HG03159 (cell line): Measurements from ENCODE around the gene CACNA1I.

Experiments
- ATAC-seq: cut with Tn5 transposase; IDR thresholded peaks from one replicate; pipeline ENCODE4 v1.9.1; 2021; ENCODE audit warnings: mild to moderate bottlenecking, moderate library complexity; ENCODE audit not compliant: unreplicated experiment

CACNA1I gene

GRCh38 chr22:39646398-39647063 is 76.0 kb downstream of the CACNA1I start:
- ATAC-seq, result no peak

GRCh38 chr22:39647836-39648629 is 77.5 kb downstream of the CACNA1I start:
- no peak for ATAC-seq

- ATAC-seq, result no peak
These were observed 78.0 kb downstream of the CACNA1I start for GRCh38 chr22:39648630-39648950.

GRCh38 chr22:39649500-39650089 is 79.0 kb downstream of the CACNA1I start:
- no peak for ATAC-seq

GRCh38 chr22:39651053-39651996 is 80.8 kb downstream of the CACNA1I start:
- ATAC-seq, result no peak

- no peak for ATAC-seq
These were observed 82.6 kb downstream of the CACNA1I start for GRCh38 chr22:39652990-39653786.

GRCh38 chr22:39653787-39654077 is 83.2 kb downstream of the CACNA1I start:
- no peak for ATAC-seq

GRCh38 chr22:39654131-39654926 is 83.8 kb downstream of the CACNA1I start:
- ATAC-seq, result no peak

- ATAC-seq, result no peak
These were observed 84.5 kb downstream of the CACNA1I start for GRCh38 chr22:39655004-39655579.

GRCh38 chr22:39655831-39656230 is 85.3 kb downstream of the CACNA1I start:
- ATAC-seq, result no peak

GRCh38 chr22:39656495-39657490 is 86.2 kb downstream of the CACNA1I start:
- no peak for ATAC-seq

- ATAC-seq, result no peak
These were observed 87.8 kb downstream of the CACNA1I start for GRCh38 chr22:39658367-39658766.

- no peak for ATAC-seq
These were observed 88.4 kb downstream of the CACNA1I start for GRCh38 chr22:39658806-39659463.

- no peak for ATAC-seq
These were observed 90.9 kb downstream of the CACNA1I start for GRCh38 chr22:39661501-39661841.

- no peak for ATAC-seq
These were observed 91.5 kb downstream of the CACNA1I start for GRCh38 chr22:39661842-39662685.

GRCh38 chr22:39662686-39663052 is 92.1 kb downstream of the CACNA1I start:
- ATAC-seq, result no peak

- no peak for ATAC-seq
These were observed 93.2 kb downstream of the CACNA1I start for GRCh38 chr22:39663751-39664150.
